K562 (cell line): Measurements from ENCODE around the gene GSTM5. TPM values are rescaled to one million over a fixed set of nuclear protein-coding genes. Genes with fewer than 3 reads are reported as not detected.

ENCODE experiments used
- ARID2 ChIP-seq: fragments of 450-650 bp; IDR thresholded peaks from 2 replicates; pipeline ENCODE4 v1.6.1; 2017; ENCODE audit warnings: antibody characterized with exemption, mild to moderate bottlenecking
- GATA2 ChIP-seq: sonication (generic); formaldehyde crosslinking; IDR thresholded peaks from 2 replicates; pipeline ENCODE4 v1.4.0; 2020; ENCODE audit warnings: mild to moderate bottlenecking, missing genetic modification reagents
- HES1 ChIP-seq: fragments of 450-650 bp; IDR thresholded peaks from 2 replicates; pipeline ENCODE4 v1.6.1; 2016; ENCODE audit warnings: low read depth, mild to moderate bottlenecking, moderate library complexity
- NFYB ChIP-seq: IDR thresholded peaks from 2 replicates; pipeline ENCODE4 v1.6.1; 2011; ENCODE audit warnings: mild to moderate bottlenecking, moderate library complexity; ENCODE audit not compliant: insufficient read length; ENCODE audit errors: extremely low read depth
- PREB ChIP-seq: sonication (generic); formaldehyde crosslinking; IDR thresholded peaks from 2 replicates; pipeline ENCODE4 v1.8.1; 2023; ENCODE audit warnings: mild to moderate bottlenecking, missing genetic modification reagents
- RAD21 ChIP-seq, 2 experiments: fragments of 250-450 bp in 1 of 2; fragments of 450-650 bp in 1 of 2; sonication (Bioruptor Pico) in 1 of 2; formaldehyde crosslinking in 1 of 2; IDR thresholded peaks in 1 of 2; conservative IDR thresholded peaks in 1 of 2; 2 replicates each; pipeline versions ENCODE4 v1.4.0 to v1.8.0; 2020 to 2022; ENCODE audit warnings: mild to moderate bottlenecking in 2 of 2, moderate library complexity in 1 of 2
- RREB1 ChIP-seq: fragments of 250-450 bp; sonication (Bioruptor Pico); IDR thresholded peaks from 2 replicates; pipeline ENCODE4 v1.4.0; 2020
- SAFB2 ChIP-seq: fragments of 200-400 bp; formaldehyde crosslinking; IDR thresholded peaks from 2 replicates; pipeline ENCODE4 v1.6.1; 2018; ENCODE audit warnings: borderline replicate concordance, low read length, low read depth, moderate library complexity; ENCODE audit not compliant: severe bottlenecking
- SFPQ ChIP-seq: fragments of 200-400 bp; formaldehyde crosslinking; IDR thresholded peaks from 2 replicates; pipeline ENCODE4 v1.6.1; 2017; ENCODE audit warnings: mild to moderate bottlenecking, low read depth, low read length, moderate library complexity
- ZNF274 ChIP-seq: IDR thresholded peaks from 2 replicates; pipeline ENCODE4 v1.6.1; 2011; ENCODE audit warnings: low read depth, mild to moderate bottlenecking, low read length, moderate library complexity, borderline replicate concordance
- ZNF518B ChIP-seq: fragments of 250-450 bp; sonication (Bioruptor Pico); IDR thresholded peaks from 2 replicates; pipeline ENCODE4 v1.5.0; 2021; ENCODE audit warnings: mild to moderate bottlenecking, moderate library complexity
- polyA plus RNA-seq, 8 experiments: library from polyadenylated mRNA; depleted of rRNA in 4 of 8; stranded (reverse) in 5 of 8; unstranded in 3 of 8; fragments of >200 nt; fragmentation: Nextera tagmentation in 2 of 8; fragmentation: Illumina TruSeq in 1 of 8; extraction: Ambion mirVana in 2 of 8; extraction: Trizol in 1 of 8; gene quantifications; 2 replicates each; pipeline versions ENCODE4 v1.2.1 to v1.2.3, GENCODE V29; 2011 to 2014; ENCODE audit warnings: inconsistent platforms in 1 of 8, missing spikeins in 1 of 8
- total RNA-seq, 7 experiments: library from RNA; depleted of rRNA in 6 of 7; stranded (reverse); fragments of >200 nt in 6 of 7; fragmentation: Illumina TruSeq in 2 of 7; extraction: Trizol in 2 of 7; gene quantifications; 2 replicates each; pipeline versions ENCODE4 v1.2.1 to v1.2.3, GENCODE V29; 2011 to 2021; ENCODE audit warnings: low replicate concordance in 1 of 7

Gene GSTM5
- total and polyA plus RNA-seq, 9 of the 15 experiments (the other 6 are each of a cell fraction or from before 2014, with no cell fraction given) = not detected

GRCh38 chr1:109667452-109668122, 44.5 kb upstream of the GSTM5 start, which contains the start of gene GSTM2 (continued):
- TF ChIP-seq ZNF518B (no peak), SAFB2 (no peak), RREB1 (CRISPR knock-in tag) (no peak), NFYB (no peak), PREB (CRISPR knock-in tag) (no peak), ZNF274 (no peak), HES1 (no peak), GATA2 (no peak), ARID2 (no peak), SFPQ (no peak), RAD21 (CRISPR knock-in tag; conservative IDR thresholded peaks at IDR 0.05 in 1 of 2, IDR thresholded peaks at IDR 0.05 in 1 of 2) (no peak)
